GM10266 (cell line): Measurements from ENCODE around the gene SUPT3H.

Experiments used
- DNase-seq: peaks from one replicate; pipeline ENCODE4 v3.0.0; 2012; ENCODE audit errors: extremely low spot score
- TF ChIP-seq, protein P1 (sequence below): IDR thresholded peaks from 2 replicates; pipeline ENCODE4 v1.5.1; 2012; ENCODE audit warnings: mild to moderate bottlenecking, low read depth; ENCODE audit not compliant: control insufficient read depth, insufficient read depth; ENCODE audit errors: missing control alignments

SUPT3H gene

DNA sequence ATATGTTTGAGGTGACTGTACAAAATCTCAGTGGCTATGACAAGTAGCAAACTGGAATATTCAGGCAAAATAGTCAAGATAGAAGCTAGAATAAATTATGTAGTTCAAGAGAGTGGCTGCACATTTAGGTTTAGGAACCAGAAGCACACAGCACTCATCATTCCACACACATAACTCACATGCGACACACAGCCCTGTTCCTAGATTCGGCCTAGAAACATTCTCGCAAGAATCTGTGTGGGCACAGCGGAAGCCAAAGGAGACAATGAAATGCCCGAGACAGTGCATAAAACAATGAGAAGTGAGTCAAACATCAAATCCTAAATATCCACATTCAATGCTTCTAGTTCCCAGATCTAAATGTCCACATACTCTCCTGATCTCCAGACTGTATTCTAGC, 9.5 kb upstream of the SUPT3H start:
- DNase-seq = no peak
- TF ChIP-seq, protein P1, sequence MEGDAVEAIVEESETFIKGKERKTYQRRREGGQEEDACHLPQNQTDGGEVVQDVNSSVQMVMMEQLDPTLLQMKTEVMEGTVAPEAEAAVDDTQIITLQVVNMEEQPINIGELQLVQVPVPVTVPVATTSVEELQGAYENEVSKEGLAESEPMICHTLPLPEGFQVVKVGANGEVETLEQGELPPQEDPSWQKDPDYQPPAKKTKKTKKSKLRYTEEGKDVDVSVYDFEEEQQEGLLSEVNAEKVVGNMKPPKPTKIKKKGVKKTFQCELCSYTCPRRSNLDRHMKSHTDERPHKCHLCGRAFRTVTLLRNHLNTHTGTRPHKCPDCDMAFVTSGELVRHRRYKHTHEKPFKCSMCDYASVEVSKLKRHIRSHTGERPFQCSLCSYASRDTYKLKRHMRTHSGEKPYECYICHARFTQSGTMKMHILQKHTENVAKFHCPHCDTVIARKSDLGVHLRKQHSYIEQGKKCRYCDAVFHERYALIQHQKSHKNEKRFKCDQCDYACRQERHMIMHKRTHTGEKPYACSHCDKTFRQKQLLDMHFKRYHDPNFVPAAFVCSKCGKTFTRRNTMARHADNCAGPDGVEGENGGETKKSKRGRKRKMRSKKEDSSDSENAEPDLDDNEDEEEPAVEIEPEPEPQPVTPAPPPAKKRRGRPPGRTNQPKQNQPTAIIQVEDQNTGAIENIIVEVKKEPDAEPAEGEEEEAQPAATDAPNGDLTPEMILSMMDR = no peak

DNA sequence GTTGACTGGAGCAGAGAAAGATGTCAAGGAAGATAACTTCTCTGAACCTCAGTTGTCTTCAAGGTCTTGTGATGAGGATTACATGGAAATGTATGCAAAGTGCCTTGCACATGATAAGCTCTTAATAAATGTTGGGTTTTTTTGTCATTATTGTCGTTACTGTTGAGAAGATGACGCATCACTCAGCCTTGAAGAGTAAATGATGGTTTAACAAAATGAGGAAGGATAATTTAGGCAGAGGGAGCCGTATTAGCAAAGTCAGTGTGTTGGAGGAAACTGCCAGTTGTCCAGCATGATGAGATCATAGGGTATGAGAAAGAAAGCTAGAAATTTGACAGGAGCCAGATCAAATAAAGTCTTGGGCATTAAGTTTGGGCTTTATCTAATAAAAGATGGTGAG, 8.8 kb upstream of the SUPT3H start:
- TF ChIP-seq, protein P1 = no peak
- DNase-seq = no peak

DNA sequence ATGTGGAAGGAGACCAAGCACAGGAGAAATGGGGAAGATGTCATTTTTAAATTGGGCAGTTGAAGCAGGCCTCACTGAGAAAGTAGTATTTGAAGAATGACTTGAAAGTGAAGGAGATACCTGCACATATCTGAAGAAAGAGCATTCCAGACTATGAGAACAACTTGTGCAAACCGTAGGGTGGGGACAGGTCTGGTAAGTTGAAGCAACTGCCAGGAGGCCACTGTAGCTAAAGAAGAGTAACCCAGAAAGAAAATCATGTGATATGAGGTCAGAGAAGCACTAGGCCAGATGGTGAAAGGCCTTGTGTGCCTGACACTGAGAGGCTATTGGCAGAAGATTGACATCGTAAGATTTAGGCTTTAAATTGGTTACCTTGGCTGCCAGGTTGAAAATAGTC, 4.7 kb upstream of the SUPT3H start:
- no peak for DNase-seq
- TF ChIP-seq, protein P1 = no peak

DNA sequence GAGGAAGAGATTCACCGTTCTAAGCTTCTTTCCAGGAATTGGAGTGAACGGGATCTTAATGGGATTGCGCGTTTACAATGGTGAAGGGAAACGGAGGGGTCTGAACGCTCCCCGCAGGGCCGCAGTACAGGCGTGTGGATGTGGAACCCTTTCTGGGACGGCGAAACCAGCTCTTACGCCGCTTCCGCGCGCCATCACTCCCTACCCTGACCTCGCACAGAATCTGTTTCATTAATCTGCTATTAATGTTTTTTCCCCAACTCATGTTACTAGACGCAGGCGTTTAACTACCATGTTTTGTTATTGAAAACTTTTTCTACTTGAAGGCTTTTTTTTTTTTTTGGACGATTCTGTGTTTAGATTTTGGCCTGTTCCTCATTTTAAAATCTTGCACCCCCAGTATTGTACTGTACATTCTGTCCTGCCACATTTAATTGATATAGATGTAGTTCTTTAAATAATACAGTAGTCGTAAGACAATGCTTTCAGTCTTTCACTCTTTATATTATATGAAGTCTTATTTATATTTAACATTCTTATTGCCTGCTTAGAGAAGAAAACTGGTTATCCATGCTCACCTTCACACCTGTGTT, 696 bp upstream of the SUPT3H start:
- TF ChIP-seq, protein P1 = no peak
- DNase-seq = peak; percentile 24

DNA sequence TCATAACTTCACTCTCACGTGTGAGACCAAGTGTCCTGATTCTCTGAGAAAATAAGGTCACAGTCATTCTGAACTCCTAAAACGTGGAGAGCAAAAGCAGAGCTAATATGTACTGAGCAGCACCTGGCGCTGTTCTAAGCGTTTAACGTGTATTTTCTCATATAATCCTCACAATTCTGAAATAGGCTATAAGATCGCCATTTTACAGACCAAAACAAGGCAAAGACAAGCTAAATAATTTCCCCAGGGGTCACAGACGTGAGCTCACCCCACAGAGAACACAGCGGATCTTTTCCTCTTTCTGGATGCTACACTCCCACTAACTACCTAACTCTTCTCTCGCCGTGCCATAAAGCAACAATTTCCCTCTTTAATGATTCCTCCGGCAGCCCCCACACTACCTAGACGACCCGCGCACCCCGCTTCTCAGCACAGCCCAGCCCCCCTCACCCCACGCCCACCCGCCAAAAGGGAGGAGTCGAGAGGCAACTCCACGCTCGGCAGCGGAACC, 636 bp downstream of the SUPT3H start:
- TF ChIP-seq, protein P1 = no peak
- DNase-seq = no peak

DNA sequence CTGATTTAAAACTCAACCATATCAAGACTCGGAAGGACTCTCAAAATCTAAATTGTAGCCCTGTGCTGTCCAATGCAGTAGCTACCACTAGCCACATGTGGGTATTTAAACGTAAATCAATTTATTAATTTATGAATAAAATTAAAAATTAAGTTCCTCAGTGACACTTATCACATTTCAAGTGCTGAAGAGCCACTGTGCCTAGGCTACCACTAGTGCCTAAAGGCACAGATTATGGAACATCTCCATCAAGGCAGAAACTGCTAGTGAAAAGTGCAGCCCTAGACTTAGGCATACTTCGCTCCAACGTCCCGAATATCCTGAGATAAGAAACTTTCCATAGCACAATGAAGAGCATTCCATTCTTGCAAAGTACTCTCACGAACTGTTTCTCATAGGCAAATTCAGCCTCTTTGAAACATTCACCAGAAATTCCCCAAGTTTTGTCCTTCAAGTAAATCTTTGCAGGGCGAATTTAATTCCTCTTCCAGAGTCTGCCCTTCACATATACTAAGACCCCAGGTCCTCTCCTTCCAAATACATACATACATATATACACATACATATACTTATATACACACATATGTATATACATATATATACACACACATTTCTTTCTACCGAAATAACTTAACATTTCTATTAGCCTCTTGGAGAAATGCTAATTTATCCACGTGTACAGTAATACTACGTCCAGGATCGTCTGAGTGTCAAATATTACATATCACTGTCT, 1.3 kb downstream of the SUPT3H start:
- DNase-seq = no peak

More for the DNA sequence above, 1.3 kb downstream of the SUPT3H start:
- TF ChIP-seq, protein P1 = no peak
